HepG2 (cell line): ENCODE results near the gene RASSF7. TPM values are rescaled to one million over a fixed set of nuclear protein-coding genes. Genes with fewer than 3 reads are reported as not detected.

Experiments
- AGO1 ChIP-seq: fragments of 200-400 bp; formaldehyde crosslinking; IDR thresholded peaks from 2 replicates; pipeline ENCODE4 v1.6.1; 2017; ENCODE audit warnings: mild to moderate bottlenecking, low read depth, low read length, moderate library complexity; ENCODE audit not compliant: poor library complexity, severe bottlenecking
- AGO2 ChIP-seq: fragments of 200-400 bp; formaldehyde crosslinking; optimal IDR thresholded peaks from 2 replicates; pipeline ENCODE3; 2017; ENCODE audit warnings: mild to moderate bottlenecking, low read depth, low read length, moderate library complexity
- AKAP8 ChIP-seq: sonication (generic); formaldehyde crosslinking; IDR thresholded peaks from 2 replicates; pipeline ENCODE4 v1.5.1; 2020; ENCODE audit warnings: mild to moderate bottlenecking, missing genetic modification reagents
- BATF2 ChIP-seq: sonication (generic); formaldehyde crosslinking; IDR thresholded peaks from 2 replicates; pipeline ENCODE4 v1.8.0; 2022; ENCODE audit warnings: mild to moderate bottlenecking, missing genetic modification reagents, moderate library complexity
- FOSL2 ChIP-seq: sonication (generic); formaldehyde crosslinking; IDR thresholded peaks from 2 replicates; pipeline ENCODE4 v1.4.0; 2020; ENCODE audit warnings: missing genetic modification reagents
- FOXJ3 ChIP-seq: sonication (generic); formaldehyde crosslinking; IDR thresholded peaks from 2 replicates; pipeline ENCODE4 v1.4.0; 2020; ENCODE audit warnings: missing genetic modification reagents, mild to moderate bottlenecking, borderline replicate concordance
- GATA4 ChIP-seq: sonication (generic); IDR thresholded peaks from 2 replicates; pipeline ENCODE4 v1.6.1; 2016; ENCODE audit warnings: antibody characterized with exemption, low read depth, borderline replicate concordance
- GATAD2A ChIP-seq: IDR thresholded peaks from 2 replicates; pipeline ENCODE4 v1.6.1; 2016
- HOXD1 ChIP-seq: sonication (generic); formaldehyde crosslinking; IDR thresholded peaks from 2 replicates; pipeline ENCODE4 v1.5.0; 2020; ENCODE audit warnings: missing genetic modification reagents
- MLX ChIP-seq: IDR thresholded peaks from 2 replicates; pipeline ENCODE4 v1.6.1; 2016
- MTA3 ChIP-seq: sonication (generic); formaldehyde crosslinking; IDR thresholded peaks from 2 replicates; pipeline ENCODE4 v1.4.0; 2020; ENCODE audit warnings: missing genetic modification reagents
- MYC ChIP-seq: sonication (generic); formaldehyde crosslinking; IDR thresholded peaks from 2 replicates; pipeline ENCODE4 v1.9.0; 2021; ENCODE audit warnings: missing genetic modification reagents, borderline replicate concordance
- NFKB2 ChIP-seq: sonication (generic); formaldehyde crosslinking; IDR thresholded peaks from 2 replicates; pipeline ENCODE4 v1.4.0; 2020; ENCODE audit warnings: missing genetic modification reagents, borderline replicate concordance
- NR2F1 ChIP-seq, 2 experiments: fragments of 450-650 bp in 1 of 2; formaldehyde crosslinking in 1 of 2; IDR thresholded peaks; 2 replicates each; pipeline versions ENCODE4 v1.5.0 to v1.6.1; 2016 to 2020; ENCODE audit warnings: mild to moderate bottlenecking in 1 of 2, missing compliant biosample characterization in 1 of 2, missing genetic modification reagents in 1 of 2, moderate library complexity in 1 of 2
- PHF8 ChIP-seq: sonication (generic); formaldehyde crosslinking; IDR thresholded peaks from 2 replicates; pipeline ENCODE4 v1.5.0; 2020; ENCODE audit warnings: missing genetic modification reagents
- PLRG1 ChIP-seq: fragments of 450-650 bp; conservative IDR thresholded peaks from 2 replicates; pipeline ENCODE4 v1.6.1; 2016
- POLR2A ChIP-seq, 2 experiments: IDR thresholded peaks; 2 replicates each; pipeline ENCODE4 v1.6.1; 2011; ENCODE audit warnings: low read depth in 2 of 2, low read length in 2 of 2, mild to moderate bottlenecking in 1 of 2, moderate library complexity in 1 of 2; ENCODE audit not compliant: insufficient read depth in 1 of 2
- POLR2AphosphoS5 ChIP-seq: IDR thresholded peaks from 2 replicates; pipeline ENCODE4 v1.6.1; 2012; ENCODE audit warnings: low read depth, low read length
- RCOR2 ChIP-seq: IDR thresholded peaks from 2 replicates; pipeline ENCODE4 v1.6.1; 2016; ENCODE audit warnings: missing biosample characterization, missing genetic modification reagents
- SOX5 ChIP-seq: IDR thresholded peaks from 2 replicates; pipeline ENCODE4 v1.6.1; 2016; ENCODE audit warnings: borderline replicate concordance
- ZC3H4 ChIP-seq: sonication (generic); formaldehyde crosslinking; IDR thresholded peaks from 2 replicates; pipeline ENCODE4 v1.4.0; 2020; ENCODE audit warnings: missing genetic modification reagents, borderline replicate concordance
- ZFP1 ChIP-seq: IDR thresholded peaks from 2 replicates; pipeline ENCODE4 v1.6.1; 2016
- ZFP36 ChIP-seq: fragments of 150-350 bp; IDR thresholded peaks from 2 replicates; pipeline ENCODE4 v1.6.1; 2018; ENCODE audit warnings: borderline replicate concordance, low read length, low read depth; ENCODE audit not compliant: partially characterized antibody
- ZNF12 ChIP-seq: sonication (generic); formaldehyde crosslinking; IDR thresholded peaks from 2 replicates; pipeline ENCODE4 v1.5.0; 2020; ENCODE audit warnings: missing genetic modification reagents
- ZNF207 ChIP-seq: fragments of 450-650 bp; IDR thresholded peaks from 2 replicates; pipeline ENCODE4 v1.6.1; 2016; ENCODE audit warnings: antibody characterized with exemption, borderline replicate concordance
- ZNF264 ChIP-seq: sonication (generic); formaldehyde crosslinking; IDR thresholded peaks from 2 replicates; pipeline ENCODE4 v1.4.0; 2020; ENCODE audit warnings: missing genetic modification reagents
- ZNF501 ChIP-seq: sonication (generic); formaldehyde crosslinking; IDR thresholded peaks from 2 replicates; pipeline ENCODE4 v1.5.1; 2020; ENCODE audit warnings: mild to moderate bottlenecking, moderate library complexity, missing genetic modification reagents
- ZNF549 ChIP-seq: sonication (generic); formaldehyde crosslinking; IDR thresholded peaks from 2 replicates; pipeline ENCODE4 v1.5.0; 2020; ENCODE audit warnings: missing genetic modification reagents
- ZNF670 ChIP-seq: sonication (generic); formaldehyde crosslinking; IDR thresholded peaks from 2 replicates; pipeline ENCODE4 v1.8.0; 2022; ENCODE audit warnings: mild to moderate bottlenecking, missing genetic modification reagents, borderline replicate concordance
- polyA plus RNA-seq, 8 experiments: library from polyadenylated mRNA; depleted of rRNA in 3 of 8; stranded (reverse) in 7 of 8; unstranded in 1 of 8; fragments of >200 nt; fragmentation: Illumina TruSeq in 4 of 8; extraction: Trizol in 4 of 8; gene quantifications; 2 replicates each; pipeline versions ENCODE4 v1.2.1 to v1.2.3, GENCODE V29; 2011 to 2016; ENCODE audit warnings: low read depth in 4 of 8, missing spikeins in 1 of 8, mixed read lengths in 1 of 8; ENCODE audit not compliant: insufficient read depth in 1 of 8
- total RNA-seq, 5 experiments: library from RNA; depleted of rRNA; stranded (reverse); fragments of >200 nt; fragmentation: Illumina TruSeq; extraction: Trizol; gene quantifications; 2 replicates each; pipeline ENCODE4 v1.2.3, GENCODE V29; 2016; ENCODE audit warnings: low read depth in 1 of 5
- TF ChIP-seq, protein P1 (sequence below): sonication (generic); formaldehyde crosslinking; IDR thresholded peaks from 2 replicates; pipeline ENCODE4 v1.4.0; 2020; ENCODE audit warnings: missing genetic modification reagents

The RASSF7 gene
- total and polyA plus RNA-seq, 2 of the 13 experiments (the other 11 are each of a cell fraction or from before 2014, with no cell fraction given): 20.2 to 28.6 TPM

GRCh38 chr11:561148-562003, 606 bp downstream of the RASSF7 start (continued):
- TF ChIP-seq AGO1: no peak
- no peak; the same call in 1 of the 2 replicates for TF ChIP-seq PHF8
- TF ChIP-seq POLR2AphosphoS5: peak; percentile 54; the same call in 1 of the 2 replicates
- peak; percentile 56 for TF ChIP-seq AGO2
- TF ChIP-seq ZFP36: no peak
- no peak for TF ChIP-seq AKAP8 (CRISPR knock-in tag)
- TF ChIP-seq RCOR2 (CRISPR knock-in tag): no peak
- peak; percentile 61; the same call in 1 of the 2 replicates for TF ChIP-seq SOX5 (CRISPR knock-in tag)
- TF ChIP-seq ZC3H4 (CRISPR knock-in tag): no peak
- no peak; the same call in 1 of the 2 replicates for TF ChIP-seq MLX (CRISPR knock-in tag)
- TF ChIP-seq PLRG1: no peak
- TF ChIP-seq ZNF207: no peak
- no peak for TF ChIP-seq ZNF264 (CRISPR knock-in tag)
- TF ChIP-seq BATF2 (CRISPR knock-in tag): no peak
- TF ChIP-seq MTA3 (CRISPR knock-in tag): no peak
- TF ChIP-seq ZNF12 (CRISPR knock-in tag): no peak
- no peak for TF ChIP-seq ZFP1 (CRISPR knock-in tag)
- TF ChIP-seq, protein P1, sequence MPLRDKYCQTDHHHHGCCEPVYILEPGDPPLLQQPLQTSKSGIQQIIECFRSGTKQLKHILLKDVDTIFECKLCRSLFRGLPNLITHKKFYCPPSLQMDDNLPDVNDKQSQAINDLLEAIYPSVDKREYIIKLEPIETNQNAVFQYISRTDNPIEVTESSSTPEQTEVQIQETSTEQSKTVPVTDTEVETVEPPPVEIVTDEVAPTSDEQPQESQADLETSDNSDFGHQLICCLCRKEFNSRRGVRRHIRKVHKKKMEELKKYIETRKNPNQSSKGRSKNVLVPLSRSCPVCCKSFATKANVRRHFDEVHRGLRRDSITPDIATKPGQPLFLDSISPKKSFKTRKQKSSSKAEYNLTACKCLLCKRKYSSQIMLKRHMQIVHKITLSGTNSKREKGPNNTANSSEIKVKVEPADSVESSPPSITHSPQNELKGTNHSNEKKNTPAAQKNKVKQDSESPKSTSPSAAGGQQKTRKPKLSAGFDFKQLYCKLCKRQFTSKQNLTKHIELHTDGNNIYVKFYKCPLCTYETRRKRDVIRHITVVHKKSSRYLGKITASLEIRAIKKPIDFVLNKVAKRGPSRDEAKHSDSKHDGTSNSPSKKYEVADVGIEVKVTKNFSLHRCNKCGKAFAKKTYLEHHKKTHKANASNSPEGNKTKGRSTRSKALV (CRISPR knock-in tag): 0 out of 2 replicates have a peak, but pooled peaks have one; percentile 7
- no peak for TF ChIP-seq FOSL2 (CRISPR knock-in tag)
- no peak; the same call in 1 of the 2 replicates for TF ChIP-seq ZNF501 (CRISPR knock-in tag)
- no peak for TF ChIP-seq ZNF549 (CRISPR knock-in tag)
- peak in 1 of 2 experiments; percentile 59; a peak in 2 of 4 replicates for TF ChIP-seq POLR2A (IDR thresholded peaks at IDR 0.05; ENCODE audit: insufficient read depth in 1 of 2, low read depth in 2 of 2, low read length in 2 of 2)
- TF ChIP-seq NR2F1 (CRISPR knock-in tag; IDR thresholded peaks at IDR 0.05): no peak
- no peak; the same call in 1 of the 2 replicates for TF ChIP-seq NFKB2
- TF ChIP-seq GATAD2A: peak; percentile 58
- peak; percentile 76; the same call in 1 of the 2 replicates for TF ChIP-seq MYC (CRISPR knock-in tag)
- TF ChIP-seq FOXJ3: no peak
- no peak for TF ChIP-seq HOXD1 (CRISPR knock-in tag)
- no peak for TF ChIP-seq GATA4
- no peak for TF ChIP-seq ZNF670 (CRISPR knock-in tag)
